ACC112 (cell line): ENCODE measurements around the gene RIMBP3C.
"Not testable (repeated sequence)": the region's sequence is repeated elsewhere in the genome, so short reads cannot be mapped to it uniquely, and the experiment has no call there.

Source experiments
- H2AFZ ChIP-seq: fragments of 200-600 bp; sonication (generic); one replicate; pipeline ENCODE4 v1.6.0; 2017; ENCODE audit warnings: antibody characterized with exemption, low read length; ENCODE audit not compliant: unreplicated experiment
- H3K27ac ChIP-seq: fragments of 200-600 bp; sonication (generic); 2 replicates; pipeline ENCODE4 v1.5.1; 2014; ENCODE audit warnings: low read depth, mild to moderate bottlenecking, antibody characterized with exemption, low read length, moderate library complexity
- H3K27me3 ChIP-seq: fragments of 200-600 bp; sonication (generic); 2 replicates; pipeline ENCODE4 v1.6.1; 2014; ENCODE audit warnings: mild to moderate bottlenecking, antibody characterized with exemption, low read length, moderate library complexity, mixed read lengths; ENCODE audit not compliant: insufficient read depth
- H3K36me3 ChIP-seq: fragments of 200-600 bp; sonication (generic); 2 replicates; pipeline ENCODE4 v1.6.1; 2016; ENCODE audit warnings: mild to moderate bottlenecking, antibody characterized with exemption, low read length, moderate library complexity, mixed read lengths; ENCODE audit not compliant: insufficient read depth
- H3K4me1 ChIP-seq: fragments of 200-600 bp; sonication (generic); one replicate; pipeline ENCODE4 v1.6.1; 2016; ENCODE audit warnings: low read length, mixed read lengths; ENCODE audit not compliant: insufficient read depth, unreplicated experiment, control insufficient read depth
- H3K4me3 ChIP-seq: fragments of 200-600 bp; sonication (generic); 2 replicates; pipeline ENCODE4 v1.5.1; 2014; ENCODE audit warnings: mild to moderate bottlenecking, low read depth, low read length
- H3K79me2 ChIP-seq: fragments of 200-600 bp; sonication (generic); one replicate; pipeline ENCODE4 v1.6.0; 2016; ENCODE audit warnings: low read length; ENCODE audit not compliant: control insufficient read depth, unreplicated experiment, insufficient read depth

RIMBP3C gene

GRCh38 chr22:21550008-21550677, 1.1 kb downstream of the RIMBP3C start:
- not testable (repeated sequence) for H3K27ac ChIP-seq, H3K27me3 ChIP-seq, H3K4me3 ChIP-seq, H2AFZ ChIP-seq, H3K79me2 ChIP-seq, H3K36me3 ChIP-seq, H3K4me1 ChIP-seq

DNA sequence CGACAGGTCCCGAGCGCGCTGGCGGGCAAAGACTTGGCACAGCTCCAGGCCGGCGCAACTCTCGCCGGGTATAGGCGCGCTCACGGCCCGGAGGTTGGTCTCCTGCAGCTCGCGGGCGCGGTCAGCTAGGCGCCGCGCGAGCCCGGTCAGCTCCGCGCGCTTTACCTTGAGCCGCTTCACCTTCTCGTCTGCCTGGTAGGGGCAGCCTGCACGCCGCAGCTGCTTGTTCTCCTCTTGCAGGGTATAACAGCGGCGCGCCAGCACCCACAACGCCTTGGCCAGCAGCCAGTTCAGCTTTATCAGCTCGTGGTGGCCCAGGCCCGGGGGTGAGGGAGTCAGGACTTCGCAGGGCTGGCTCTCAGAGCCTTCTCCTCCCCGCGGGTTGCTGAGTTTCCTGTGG, 1.7 kb downstream of the RIMBP3C start:
- not testable (repeated sequence) for H3K4me1 ChIP-seq, H3K27me3 ChIP-seq, H2AFZ ChIP-seq, H3K79me2 ChIP-seq, H3K27ac ChIP-seq, H3K4me3 ChIP-seq, H3K36me3 ChIP-seq

DNA sequence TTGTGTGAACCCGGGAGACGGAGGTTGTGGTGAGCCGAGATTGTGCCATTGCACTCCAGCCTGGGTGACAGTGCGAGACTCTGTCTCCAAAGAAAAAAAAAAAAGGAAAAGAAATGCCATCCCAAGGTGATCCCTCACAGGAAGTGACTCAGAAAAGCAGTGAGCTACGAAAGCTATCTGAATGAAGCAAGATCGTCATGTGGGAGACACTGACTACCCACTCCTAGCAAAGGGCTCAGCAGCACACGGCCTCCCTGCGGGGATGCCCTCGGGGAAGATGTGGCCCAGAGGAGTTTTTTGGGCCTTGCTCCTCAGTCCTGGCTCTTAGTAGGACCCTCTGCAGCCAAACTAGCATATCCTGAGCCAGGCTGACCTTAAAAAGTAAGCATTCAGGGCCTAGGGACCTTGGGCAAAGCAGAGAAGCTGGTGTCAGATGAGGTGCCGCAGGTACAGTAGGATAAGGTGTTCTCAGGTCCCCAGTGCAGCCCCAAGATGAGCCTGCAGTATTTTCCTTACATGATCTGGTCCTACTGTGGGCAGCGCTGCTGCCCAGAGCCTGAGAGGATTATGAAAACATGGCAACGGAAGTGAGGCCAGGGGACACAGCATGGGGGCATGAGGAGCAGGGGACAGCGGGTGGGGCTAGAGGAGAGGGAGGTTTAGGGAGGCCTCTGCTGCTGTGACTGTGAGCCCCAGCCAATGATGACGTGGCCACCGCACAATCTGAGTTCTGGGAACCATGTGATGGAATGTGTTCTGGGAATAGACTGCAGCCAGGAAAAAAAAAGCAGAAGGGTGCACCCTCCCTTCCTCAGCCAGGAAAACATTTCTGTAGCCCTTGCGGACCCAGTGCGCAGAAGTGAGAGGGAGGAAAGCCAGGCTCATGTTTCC, 6.6 kb downstream of the RIMBP3C start:
- H3K4me1 ChIP-seq, H3K27me3 ChIP-seq, H3K79me2 ChIP-seq, H2AFZ ChIP-seq, H3K4me3 ChIP-seq, H3K36me3 ChIP-seq: not testable (repeated sequence)
- peak overlapping the region; percentile 47; the same call in 1 of the 2 replicates for H3K27ac ChIP-seq

- H3K4me1 ChIP-seq, H3K27ac ChIP-seq, H3K79me2 ChIP-seq, H3K4me3 ChIP-seq, H3K27me3 ChIP-seq, H2AFZ ChIP-seq, H3K36me3 ChIP-seq: not testable (repeated sequence)
Observed at GRCh38 chr22:21539862-21540261, 11.4 kb downstream of the RIMBP3C start.

- H3K36me3 ChIP-seq, H3K4me3 ChIP-seq, H3K27me3 ChIP-seq, H3K27ac ChIP-seq, H3K4me1 ChIP-seq, H2AFZ ChIP-seq, H3K79me2 ChIP-seq: not testable (repeated sequence)
Observed at GRCh38 chr22:21532863-21533648, 18.2 kb downstream of the RIMBP3C start.

- not testable (repeated sequence) for H2AFZ ChIP-seq, H3K4me3 ChIP-seq, H3K36me3 ChIP-seq, H3K27me3 ChIP-seq, H3K4me1 ChIP-seq, H3K27ac ChIP-seq, H3K79me2 ChIP-seq
Observed at GRCh38 chr22:21531525-21531924, 19.7 kb downstream of the RIMBP3C start.

DNA sequence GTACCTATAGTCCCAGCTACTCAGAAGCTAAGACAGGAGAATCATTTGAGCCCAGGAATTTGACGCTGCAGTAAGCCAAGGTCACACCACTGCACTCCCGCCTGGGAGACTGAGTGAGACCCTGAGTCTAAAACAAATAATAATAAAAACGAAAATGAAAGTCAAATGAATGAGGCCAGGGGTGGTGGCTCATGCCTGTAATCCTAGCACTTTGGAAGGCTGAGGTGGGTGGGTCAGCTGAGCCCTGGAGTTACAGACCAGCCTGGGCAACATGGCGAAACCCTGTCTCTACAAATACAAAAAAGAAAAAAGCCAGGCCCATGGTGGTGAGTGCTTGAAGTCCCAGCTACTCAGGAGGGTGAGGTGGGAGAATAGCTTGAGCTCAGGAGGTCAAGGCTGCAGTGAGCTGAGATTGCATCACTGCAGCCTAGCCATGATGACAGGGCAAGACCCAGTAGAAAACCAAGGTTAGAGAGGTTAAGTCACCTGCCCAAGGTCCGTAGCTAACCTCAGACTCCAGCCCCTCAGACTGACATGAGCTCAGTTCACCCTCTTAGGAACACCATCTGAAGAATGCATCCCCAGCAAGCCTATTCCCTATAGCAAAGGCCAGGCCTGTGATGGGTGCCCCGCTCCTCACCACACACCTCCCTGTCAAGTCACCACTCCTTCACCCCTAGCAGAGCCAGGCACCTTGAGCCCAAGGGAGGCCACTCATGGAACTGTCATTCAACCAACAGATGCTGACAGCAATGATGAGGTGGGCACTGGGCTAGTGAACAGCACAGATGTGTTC, 24.4 kb downstream of the RIMBP3C start:
- H3K36me3 ChIP-seq, H3K27me3 ChIP-seq, H3K79me2 ChIP-seq, H3K4me1 ChIP-seq, H3K4me3 ChIP-seq, H2AFZ ChIP-seq, H3K27ac ChIP-seq: not testable (repeated sequence)

- H3K4me3 ChIP-seq, H2AFZ ChIP-seq, H3K36me3 ChIP-seq, H3K79me2 ChIP-seq, H3K4me1 ChIP-seq, H3K27me3 ChIP-seq, H3K27ac ChIP-seq: not testable (repeated sequence)
Observed at GRCh38 chr22:21516970-21517764, 34.1 kb downstream of the RIMBP3C start.

GRCh38 chr22:21516522-21516921, 34.7 kb downstream of the RIMBP3C start:
- H3K4me3 ChIP-seq, H3K27me3 ChIP-seq, H3K36me3 ChIP-seq, H2AFZ ChIP-seq, H3K27ac ChIP-seq, H3K79me2 ChIP-seq, H3K4me1 ChIP-seq: not testable (repeated sequence)

GRCh38 chr22:21515234-21515633, 36.0 kb downstream of the RIMBP3C start:
- not testable (repeated sequence) for H3K27ac ChIP-seq, H2AFZ ChIP-seq, H3K36me3 ChIP-seq, H3K27me3 ChIP-seq, H3K4me1 ChIP-seq, H3K79me2 ChIP-seq, H3K4me3 ChIP-seq
